KBM-7 (cell line): ENCODE data around the gene PRPS1L1.

Experiments used
- DNase-seq: peaks from one replicate; pipeline ENCODE4 v3.0.0-alpha.2; 2015
- in situ Hi-C: fragments of 300-500 bp; cut with MboI; formaldehyde crosslinking; loops from 2 replicates; pipeline ENCODE4 v1.14.3; 2020; ENCODE audit warnings: low sequenced_read_pairs, low pct_unique_long_range_greater_than_20kb, mixed read lengths

PRPS1L1 gene

GRCh38 chr7:17983221-17984062, 44.2 kb downstream of the PRPS1L1 start:
- in situ Hi-C loops: no loop called here

GRCh38 chr7:17976952-17977351, 50.7 kb downstream of the PRPS1L1 start:
- DNase-seq: no peak
- in situ Hi-C loops: no loop called here

More at GRCh38 chr7:17983221-17984062, 44.2 kb downstream of the PRPS1L1 start:
- DNase-seq: no peak
